ENCODE data around the gene SLIRP.
"Not testable (repeated sequence)": the region's sequence is repeated elsewhere in the genome, so short reads cannot be mapped to it uniquely, and the experiment has no call there.

Gene SLIRP

DNA sequence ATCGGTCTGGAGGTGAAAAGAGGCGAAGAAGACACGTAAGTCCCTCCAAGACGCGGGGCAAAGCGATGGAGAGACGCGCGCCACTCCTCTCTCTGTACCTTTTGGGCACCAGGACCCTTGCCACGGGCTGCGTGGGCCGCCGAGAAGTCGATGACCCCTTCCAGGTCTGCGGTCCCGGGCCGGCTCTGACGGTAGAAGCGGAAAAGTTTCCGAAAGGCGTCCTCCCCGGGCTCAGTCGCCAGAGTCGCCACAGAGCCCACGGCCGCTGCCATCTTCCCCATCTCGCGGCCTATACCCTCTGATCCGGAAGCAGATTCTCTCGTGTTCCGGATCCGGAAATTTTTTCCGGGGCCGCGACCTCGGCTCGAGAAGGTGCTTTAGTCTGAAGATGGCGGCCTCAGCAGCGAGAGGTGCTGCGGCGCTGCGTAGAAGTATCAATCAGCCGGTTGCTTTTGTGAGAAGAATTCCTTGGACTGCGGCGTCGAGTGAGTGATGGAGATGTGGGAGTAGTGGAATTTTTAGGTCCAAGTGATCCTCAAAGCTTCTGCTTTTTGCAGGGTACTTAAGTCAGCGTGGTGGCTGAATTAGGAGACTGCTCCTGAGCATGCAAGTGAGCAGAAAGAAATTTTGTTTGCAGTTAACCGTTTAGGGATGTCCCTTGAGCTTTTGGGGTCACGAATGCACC is at the start of gene SLIRP, which contains the start of gene ALKBH1:
SLIRP (plus strand) TSS at position 380 of the 685 bp plus-strand sequence; CDS start at position 389, 9 bp downstream.
ALKBH1 (minus strand) TSS at position 300 of the 685 bp plus-strand sequence; CDS start at position 281, 19 bp downstream.
- peak; percentile 33 for DNase-seq

DNA sequence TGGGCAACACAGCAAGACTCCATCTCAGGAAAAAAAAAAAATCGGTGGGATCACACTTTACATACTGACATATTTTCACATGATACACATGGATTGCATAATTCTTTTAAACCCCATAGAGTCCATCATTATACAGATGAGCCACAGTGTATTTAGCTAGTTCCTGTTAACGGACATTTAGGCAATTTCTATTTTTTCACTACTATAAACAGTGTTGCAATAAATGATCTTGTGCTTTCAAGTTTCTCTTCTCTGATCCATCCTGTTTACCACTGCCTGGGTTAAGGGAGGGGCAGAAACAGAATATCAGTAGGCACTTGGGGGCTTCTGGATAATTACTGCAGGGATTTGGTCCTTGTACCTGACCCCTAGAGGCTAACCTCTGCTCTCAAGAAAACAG is 48.1 kb upstream of the SLIRP start:
- DNase-seq = no peak

DNA sequence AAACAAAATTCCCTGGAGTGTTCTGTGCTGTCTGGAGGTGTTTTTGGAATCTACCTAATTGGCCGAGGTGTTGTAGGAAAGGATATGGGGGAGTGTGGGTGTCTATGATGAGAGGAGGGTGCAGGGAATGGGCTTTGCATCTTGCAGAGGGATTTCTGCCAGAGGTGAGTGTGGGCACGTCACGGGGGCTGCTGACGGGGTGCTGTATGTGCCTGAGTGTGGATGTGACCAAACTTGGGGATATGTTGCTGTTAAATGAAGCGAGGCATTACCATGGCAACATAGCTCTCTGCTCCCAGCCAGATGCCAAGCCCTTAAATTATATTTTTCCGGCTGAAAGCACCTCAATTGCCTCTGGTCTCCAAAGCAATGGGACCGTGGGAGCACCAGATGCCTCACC is 47.1 kb upstream of the SLIRP start:
- DNase-seq = no peak

DNA sequence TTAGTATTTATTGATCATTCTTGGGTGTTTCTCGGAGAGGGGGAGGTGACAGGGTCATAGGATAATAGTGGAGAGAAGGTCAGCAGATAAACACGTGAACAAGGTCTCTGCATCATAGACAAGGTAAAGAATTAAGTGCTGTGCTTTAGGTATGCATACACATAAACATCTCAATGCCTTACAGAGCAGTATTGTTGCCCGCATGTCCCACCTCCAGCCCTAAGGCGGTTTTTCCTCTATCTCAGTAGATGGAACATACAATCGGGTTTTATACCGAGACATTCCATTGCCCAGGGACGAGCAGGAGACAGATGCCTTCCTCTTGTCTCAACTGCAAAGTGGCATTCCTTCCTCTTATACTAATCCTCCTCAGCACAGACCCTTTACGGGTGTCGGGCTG is 46.3 kb upstream of the SLIRP start:
- not testable (repeated sequence) for DNase-seq

DNA sequence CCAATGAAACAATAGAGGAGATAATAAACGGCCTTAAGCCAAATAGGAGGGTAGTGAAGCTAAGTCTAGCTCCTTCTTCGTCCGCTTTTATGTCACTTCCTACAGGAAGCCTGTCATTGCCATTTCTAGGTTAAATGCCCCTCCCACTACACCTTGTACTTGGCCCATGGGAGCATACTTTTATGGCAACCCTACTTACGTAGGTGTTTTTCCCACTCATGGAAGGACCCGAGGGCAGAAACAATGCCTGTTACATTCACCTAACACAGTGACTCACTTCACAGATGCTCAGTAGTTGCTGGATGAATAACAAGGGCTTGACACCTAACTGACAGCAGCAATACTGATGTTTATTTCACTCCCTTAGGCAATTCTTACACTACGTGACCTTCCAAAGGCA is 44.6 kb upstream of the SLIRP start:
- DNase-seq = no peak

DNA sequence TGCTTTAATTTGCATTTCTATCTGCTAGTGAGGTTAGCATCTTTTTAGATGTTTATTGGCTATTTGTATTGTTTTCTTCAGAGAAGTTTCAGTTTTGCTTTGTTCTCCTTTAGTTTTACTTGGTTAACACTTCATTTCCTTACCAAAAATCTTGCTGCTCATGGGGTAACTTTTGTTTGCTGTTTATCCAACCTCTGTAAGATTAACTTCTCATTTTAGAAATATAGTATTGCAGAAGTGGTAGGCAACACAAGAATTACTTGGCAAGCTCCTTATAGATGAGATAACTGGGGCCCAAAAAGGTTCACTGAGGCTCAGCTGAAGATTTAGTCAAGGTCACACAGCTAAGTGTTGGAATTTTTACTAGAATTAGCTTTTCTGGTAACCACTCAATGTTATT is 40.6 kb upstream of the SLIRP start:
- no peak for DNase-seq

DNA sequence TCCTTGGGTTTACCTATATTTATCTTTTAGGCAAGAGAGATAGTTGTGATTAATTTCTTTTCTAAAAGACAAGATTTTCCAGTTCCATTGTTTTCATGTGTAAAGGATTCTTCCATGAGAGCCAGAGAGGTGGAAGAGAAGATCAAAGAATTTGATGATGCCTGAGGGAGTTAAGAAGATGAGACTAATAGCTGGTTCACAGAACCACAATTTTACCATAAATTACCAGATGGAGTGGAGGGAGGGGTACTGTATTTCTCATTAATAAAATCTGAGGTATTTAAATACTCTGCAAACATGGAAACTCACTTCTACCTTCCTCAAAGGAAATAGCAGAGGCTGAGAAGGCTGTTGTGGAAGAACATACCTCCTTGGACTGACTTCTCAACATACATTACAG is 34.7 kb upstream of the SLIRP start:
- DNase-seq = no peak

DNA sequence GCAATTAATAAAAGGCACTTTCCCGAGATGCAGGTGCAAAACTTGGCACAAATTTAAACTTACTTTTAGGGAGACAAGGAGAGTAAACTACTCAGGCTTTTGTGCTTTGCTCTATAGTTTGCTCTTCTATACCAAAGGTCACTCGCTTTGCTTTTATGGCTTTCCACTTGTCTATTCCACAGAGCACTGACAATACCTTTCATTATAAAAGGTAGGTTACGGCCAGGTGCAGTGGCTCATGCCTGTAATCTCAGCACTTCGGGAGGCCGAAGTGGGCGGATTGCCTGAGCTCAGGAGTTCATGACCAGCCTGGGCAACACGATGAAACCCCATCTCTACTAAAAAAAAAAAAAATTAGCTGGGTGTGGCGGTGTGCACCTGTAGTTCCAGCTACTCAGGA is 33.0 kb upstream of the SLIRP start:
- no peak for DNase-seq

DNA sequence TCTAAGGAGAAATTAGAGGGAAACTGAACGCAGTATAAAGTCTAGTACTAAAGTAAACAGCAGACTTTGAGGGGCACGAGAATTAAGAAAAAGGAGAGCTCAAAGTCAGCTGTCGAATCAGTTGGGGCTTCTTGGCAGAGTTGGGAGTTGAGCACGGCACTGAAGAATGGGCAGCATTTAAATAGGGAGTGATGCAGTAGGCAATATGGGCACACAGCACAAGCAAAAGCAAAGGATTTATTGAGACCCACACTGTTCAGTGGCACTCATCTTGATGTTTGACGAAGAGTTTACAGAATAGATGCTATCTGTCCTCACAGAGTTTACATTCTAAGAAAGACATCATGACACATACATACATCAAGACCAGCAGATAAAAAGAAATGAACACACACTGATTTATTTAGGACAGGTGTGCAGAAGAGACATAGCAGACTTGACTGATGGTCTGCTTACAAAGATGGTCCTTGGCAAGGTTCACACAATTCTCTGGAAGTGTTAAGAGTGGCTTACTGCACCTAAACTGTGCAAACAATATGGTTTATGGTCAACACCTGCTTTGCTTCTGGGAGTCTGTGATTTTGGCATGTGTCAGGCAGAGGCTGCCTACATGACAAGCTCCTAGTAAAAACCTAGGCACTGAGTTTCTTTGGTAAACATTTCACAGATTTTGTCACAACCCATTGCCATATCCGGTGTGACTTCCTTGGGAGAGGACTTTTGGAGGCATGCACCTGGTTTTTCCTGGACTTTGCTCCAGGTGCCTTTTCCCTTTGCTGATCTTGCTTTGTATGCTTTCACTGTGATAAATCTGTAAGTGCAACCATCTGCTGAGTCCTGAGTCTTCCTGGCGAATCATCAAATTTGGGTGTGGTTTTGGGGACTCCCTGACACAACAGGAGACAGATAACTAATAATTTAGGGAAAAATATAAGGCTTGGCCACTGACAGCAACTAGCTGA is 26.4 kb upstream of the SLIRP start:
- DNase-seq = no peak

DNA sequence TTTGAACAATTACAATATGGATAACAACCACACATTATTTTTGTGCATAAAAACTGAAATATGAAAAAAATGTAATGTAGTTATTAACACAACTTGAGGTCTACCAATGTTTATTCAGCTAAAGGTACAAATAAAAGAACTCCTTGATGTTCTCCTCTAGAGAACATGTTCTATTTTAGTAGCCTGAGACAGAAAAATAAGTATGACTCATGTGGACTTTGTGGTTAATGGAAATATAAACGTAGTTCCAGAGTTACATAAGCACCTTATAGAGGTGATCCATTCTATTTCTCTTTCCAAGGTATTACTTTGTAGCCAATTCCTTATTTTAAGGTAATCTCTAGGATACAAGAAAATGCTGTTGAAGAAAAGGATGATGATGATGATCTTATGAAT is 25.7 kb upstream of the SLIRP start:
- no peak for DNase-seq

DNA sequence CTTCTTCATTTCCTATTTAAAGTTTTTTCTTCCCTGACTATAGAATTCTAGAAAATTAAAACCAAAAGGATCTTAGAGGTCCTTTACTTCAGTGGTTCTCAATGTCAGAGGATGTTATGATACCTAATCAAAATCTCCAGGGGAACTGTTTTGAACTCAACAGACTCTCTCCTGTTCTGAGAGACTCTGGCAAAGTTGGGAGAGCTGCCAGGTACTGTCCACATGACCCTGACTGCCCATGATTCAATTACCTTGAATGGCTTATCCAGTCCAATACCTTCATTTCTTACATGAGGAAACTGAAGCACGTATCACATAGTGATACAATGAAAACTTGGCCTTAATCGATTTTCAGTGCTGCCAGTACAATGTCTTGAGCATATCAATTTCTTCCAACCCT is 16.6 kb upstream of the SLIRP start:
- no peak for DNase-seq

DNA sequence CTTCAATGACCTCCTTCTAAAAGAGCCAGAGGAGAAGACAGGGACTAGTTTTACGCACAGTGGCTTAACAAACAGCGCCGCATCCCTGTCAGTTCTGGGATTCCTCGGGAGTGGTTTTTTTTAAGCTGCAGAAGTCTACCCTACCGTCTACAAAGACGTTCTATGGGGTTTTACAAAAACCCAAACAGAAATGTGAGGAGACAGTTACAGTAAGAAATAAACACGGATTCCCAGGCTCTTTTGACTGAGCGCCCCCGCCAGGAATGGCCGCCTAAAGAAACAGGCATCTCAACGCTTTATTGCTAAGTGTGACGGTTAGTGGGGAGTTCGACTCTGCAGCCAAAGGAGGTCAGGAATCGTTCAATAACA is 564 bp upstream of the SLIRP start:
- DNase-seq = no peak

DNA sequence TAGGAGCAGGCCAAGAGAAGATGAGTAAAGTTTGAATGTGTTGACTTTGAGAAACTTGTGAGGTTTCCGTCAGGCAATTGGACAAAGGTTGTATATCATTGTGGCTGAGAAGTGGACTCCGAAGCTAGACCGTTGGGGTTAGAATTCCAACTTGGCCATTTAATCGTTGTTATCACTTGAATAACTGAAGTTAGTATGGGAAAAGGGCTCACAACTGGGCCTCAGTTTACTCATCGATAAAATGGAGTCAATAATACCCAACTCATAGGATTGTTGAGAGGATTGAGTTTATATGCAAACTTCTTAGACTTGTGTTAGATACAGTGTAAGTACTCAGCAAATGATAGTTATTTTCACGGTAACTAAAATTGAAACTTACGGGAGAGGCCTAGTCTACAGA is 846 bp downstream of the SLIRP start:
- DNase-seq = no peak

DNA sequence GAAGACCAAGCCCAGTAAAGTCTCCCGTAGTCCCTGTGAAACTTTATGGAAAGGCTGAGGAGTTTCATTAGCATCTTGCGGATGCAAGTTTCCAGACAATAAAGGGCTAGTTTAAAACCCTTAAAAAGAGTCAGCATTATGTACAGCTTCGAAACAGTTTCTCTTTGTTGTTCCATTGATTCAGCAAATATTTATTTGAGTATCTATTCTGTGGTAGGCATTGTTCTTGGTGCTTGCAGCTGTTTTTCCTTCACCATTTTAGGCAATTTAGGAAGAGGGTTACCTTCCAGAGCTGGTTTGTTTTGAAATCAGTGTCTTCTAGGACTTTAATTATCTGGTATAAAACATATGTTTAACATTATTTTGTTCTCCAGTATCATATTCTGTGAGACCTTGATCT is 1.5 kb downstream of the SLIRP start:
- no peak for DNase-seq

DNA sequence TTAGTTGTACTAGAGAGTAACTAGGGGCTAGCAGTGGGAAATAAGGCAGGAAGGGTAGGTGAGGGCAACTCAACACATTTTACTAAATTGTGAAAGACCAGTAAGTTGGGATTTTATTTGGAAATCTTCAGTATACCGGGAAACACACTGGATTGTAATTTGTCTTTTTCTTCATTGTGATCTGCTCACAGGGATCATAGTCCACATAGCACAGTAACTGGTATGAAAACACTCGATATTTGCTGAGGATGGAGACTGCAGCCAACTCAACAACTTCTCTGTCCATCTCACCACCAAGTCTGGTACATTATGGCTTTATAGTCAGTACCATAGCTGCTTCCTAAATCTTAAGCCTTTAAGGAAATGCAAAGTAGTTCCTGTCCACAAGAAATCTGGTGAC is 2.5 kb downstream of the SLIRP start:
- no peak for DNase-seq

DNA sequence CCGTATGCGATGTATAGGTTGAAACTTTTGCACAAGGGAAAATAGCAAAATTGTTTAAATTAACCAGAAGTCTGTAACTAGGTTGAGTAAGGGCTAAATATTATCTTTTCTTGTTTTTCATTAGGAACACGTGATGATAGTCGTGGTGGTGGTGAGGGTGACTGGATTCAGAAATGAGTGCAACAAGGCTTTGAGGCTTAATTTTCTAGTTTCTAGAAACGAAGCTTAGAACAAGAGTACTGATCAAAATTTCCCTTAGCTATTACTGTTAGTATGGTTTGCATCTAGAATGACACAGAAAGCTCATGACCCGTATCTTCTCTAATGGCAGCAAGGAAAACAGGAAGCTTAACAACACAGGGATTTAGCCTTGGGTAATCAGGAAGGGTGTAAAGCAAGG is 7.0 kb downstream of the SLIRP start:
- DNase-seq = no peak

DNA sequence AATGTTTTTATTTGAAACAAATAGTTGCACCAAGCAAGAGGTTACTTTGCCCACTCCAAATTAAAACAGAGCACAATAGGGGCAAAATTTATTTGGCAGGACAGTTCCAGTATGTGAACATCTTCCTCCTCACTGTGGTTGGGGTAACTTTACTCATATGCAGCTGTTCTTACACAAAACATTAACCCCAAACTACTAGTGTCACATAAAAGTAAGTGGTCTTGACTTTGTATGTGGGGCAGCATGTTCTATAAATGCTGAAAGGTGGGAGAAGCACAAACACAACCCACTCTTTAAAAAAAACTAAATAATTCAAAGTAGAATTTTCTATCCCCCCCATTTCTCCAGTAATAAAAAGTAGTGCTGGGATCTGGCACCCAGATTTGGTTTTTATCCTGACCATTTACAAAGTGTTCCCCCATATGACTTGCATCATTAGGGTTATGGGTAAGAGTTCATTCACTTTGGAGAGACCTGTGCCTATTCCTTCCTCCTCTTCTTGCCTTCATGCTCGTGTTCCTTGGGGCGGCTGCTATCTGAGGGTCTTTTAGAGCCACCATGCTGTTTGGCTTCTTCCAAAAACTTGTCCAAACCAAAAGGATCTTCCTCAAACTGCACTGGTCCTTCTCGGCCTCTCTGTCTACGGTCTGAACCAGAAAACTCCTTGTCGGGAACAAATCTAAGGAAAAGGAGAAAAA is 9.9 kb downstream of the SLIRP start:
- DNase-seq = no peak

DNA sequence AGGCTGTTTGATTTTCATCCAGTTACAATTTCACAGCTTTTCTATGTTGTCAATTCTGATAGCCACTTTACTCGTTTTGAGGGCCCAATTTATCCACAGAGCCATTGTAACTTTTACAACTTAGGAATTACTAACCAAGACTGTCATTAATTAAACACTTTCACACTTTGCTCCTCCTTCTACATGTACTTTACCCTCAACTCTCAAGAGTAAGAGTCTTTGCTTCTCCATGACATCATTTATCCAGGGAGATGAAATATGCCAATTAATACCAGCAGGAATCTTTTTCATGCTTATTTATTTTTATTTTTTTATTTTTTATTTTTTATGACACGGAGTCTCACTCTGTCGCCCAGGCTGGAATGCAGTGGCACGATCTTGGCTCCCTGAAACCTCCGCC is 13.5 kb downstream of the SLIRP start:
- DNase-seq = no peak

DNA sequence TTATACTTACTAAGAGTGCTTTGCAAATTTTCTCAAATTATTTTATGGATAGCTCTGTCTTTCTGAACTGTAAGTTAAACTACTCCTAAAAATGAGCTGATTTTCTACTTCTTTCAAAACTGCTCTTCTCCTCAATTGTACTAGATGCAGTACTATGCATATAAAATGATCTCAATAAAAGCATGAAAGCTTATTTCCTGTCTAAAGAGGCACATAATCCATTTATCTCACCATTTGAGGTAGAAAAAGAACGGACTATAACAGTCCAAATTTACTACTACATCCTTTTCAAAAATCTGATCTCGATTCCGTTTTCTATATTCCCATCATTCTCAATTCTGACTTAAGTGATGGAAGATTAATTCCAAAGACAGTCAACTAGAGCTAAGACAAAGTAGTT is 14.4 kb downstream of the SLIRP start:
- DNase-seq = no peak

DNA sequence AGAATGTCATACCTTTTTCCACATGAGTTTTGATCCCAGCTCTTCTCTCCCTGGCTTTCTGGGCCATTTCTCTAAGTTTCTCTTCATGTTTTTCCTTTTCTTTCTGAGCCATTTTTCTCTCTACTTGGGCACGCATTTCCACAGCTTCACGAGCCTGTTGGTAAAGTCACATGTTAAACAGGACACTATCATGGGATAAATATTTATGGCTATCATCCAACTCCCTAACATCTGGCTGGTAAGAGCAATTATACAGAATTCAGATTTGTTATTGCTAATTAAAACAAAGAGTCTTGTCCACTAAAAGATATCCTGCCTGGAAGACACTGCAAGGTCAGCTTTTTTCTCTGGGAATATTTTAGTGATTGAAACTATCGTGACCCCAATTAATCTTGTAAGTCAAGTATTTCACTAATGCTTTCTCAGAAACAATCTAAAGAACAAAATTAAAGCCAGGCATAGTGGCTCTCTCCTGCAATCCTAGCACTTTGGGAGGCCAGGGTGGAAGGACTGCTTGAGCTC is 23.1 kb downstream of the SLIRP start:
- DNase-seq = no peak

DNA sequence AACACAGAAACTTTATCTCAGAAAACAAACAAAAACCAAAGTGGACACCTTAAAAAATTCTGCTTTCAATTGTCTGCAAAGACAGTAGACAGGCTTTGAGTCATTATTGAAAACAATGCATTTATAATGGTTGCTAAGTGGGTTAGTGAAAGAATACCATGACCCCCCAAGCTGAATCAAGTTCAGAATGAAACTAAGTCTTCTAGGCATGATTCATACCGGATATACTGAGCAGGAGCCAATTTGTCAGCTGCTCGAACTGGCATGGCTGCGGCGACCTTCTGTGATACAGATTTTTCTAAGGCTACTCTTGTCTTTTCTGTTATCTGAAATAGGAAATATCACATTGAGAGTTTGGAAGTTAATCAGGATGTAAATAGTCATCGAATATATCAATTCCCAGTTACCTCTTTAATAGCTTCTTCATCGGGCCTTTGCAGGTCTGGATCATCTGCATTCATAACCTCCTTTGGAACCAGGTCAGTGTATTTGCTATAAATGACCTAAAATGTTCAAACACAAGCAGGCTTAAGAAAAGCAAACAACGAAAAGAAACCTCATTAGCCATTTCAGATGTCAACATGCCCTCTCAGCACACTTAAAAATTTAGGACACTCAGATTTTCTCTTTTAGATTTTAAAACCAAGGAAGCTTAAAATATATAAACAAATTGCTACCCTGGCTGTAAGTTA is 30.8 kb downstream of the SLIRP start:
- DNase-seq = no peak

DNA sequence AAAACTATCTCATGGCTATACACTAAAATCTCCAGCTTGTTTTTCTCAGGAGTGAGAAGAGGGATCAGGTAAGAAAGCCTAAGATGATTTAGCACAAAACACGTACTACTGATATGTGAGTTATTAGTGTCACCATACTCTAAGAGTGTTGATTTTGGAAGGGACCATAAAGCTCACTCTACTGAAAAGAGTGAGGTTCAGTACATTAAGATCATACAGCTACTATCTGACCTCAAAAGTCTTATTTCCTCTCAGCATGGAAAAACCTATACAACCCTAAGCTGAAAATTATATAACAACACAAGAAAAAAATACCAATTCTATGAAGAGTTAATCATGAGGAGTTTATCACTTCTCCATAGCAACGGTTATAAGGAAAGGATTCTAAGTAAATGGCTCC is 33.5 kb downstream of the SLIRP start:
- DNase-seq = no peak

Data from GOT3 (cell line).